ENCODE data around the gene BPI. TPM values are rescaled to one million over a fixed set of nuclear protein-coding genes. Genes with fewer than 3 reads are reported as not detected.

The BPI gene
- total RNA-seq, 1 experiment from 2014 or later, result not detected

DNA sequence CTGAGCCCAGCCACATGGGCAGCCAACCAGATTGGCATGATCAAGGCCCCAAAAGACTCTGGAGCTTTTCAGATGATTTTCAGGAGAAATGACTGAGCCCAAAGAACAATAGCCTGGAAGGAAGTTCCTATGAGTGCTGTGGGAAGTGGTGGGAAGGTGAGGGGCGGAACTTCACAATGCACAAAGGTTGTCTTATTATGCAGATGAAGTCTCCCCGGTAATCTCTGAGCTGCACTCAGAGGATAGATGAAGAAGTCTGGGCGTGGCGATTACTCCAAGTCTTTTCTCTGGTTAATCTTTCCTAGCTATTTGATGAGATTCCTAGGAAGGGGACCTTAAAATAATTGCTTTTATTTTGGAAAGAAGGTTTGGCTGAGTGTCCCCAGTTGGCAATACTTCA lies 79.2 kb downstream of the BPI start:
- Histone ChIP-seq H3K36me3 (ENCODE audit: control insufficient read depth, insufficient read depth, low read length) (no peaks in the 10 kb centered on the region), H3K9me3 (ENCODE audit: control insufficient read depth, insufficient read depth, low read depth, low read length) (no peaks in the 10 kb centered on the region), H3K4me1 (ENCODE audit: control insufficient read depth, insufficient read depth, low read length) (no peaks in the 10 kb centered on the region), H3K4me3 (ENCODE audit: low read depth in 2 of 2, low read length in 2 of 2) (no peak overlapping the region), H3K27ac (ENCODE audit: low read length) (no peak overlapping the region), H3K27me3 (ENCODE audit: control insufficient read depth, insufficient read depth, low read length) (peaks cover 6% of the 10 kb centered on the region; the same call in 1 of the 2 replicates)
- BruUV-seq (replicated peaks), result no TSS peak
- in situ Hi-C loops (cut with HindIII; ENCODE audit: low pct_unique_long_range_greater_than_20kb, low sequenced_read_pairs), result no loop called here
- TF ChIP-seq, protein P1, sequence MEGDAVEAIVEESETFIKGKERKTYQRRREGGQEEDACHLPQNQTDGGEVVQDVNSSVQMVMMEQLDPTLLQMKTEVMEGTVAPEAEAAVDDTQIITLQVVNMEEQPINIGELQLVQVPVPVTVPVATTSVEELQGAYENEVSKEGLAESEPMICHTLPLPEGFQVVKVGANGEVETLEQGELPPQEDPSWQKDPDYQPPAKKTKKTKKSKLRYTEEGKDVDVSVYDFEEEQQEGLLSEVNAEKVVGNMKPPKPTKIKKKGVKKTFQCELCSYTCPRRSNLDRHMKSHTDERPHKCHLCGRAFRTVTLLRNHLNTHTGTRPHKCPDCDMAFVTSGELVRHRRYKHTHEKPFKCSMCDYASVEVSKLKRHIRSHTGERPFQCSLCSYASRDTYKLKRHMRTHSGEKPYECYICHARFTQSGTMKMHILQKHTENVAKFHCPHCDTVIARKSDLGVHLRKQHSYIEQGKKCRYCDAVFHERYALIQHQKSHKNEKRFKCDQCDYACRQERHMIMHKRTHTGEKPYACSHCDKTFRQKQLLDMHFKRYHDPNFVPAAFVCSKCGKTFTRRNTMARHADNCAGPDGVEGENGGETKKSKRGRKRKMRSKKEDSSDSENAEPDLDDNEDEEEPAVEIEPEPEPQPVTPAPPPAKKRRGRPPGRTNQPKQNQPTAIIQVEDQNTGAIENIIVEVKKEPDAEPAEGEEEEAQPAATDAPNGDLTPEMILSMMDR (IDR thresholded peaks at IDR 0.05), result no peak
- TF ChIP-seq TCF7L2 (IDR thresholded peaks at IDR 0.05; ENCODE audit: low read depth, low read length), result no peak
- TF ChIP-seq POLR2AphosphoS5 (IDR thresholded peaks at IDR 0.05; ENCODE audit: low read depth, low read length), result no peak
- TF ChIP-seq, protein P2, sequence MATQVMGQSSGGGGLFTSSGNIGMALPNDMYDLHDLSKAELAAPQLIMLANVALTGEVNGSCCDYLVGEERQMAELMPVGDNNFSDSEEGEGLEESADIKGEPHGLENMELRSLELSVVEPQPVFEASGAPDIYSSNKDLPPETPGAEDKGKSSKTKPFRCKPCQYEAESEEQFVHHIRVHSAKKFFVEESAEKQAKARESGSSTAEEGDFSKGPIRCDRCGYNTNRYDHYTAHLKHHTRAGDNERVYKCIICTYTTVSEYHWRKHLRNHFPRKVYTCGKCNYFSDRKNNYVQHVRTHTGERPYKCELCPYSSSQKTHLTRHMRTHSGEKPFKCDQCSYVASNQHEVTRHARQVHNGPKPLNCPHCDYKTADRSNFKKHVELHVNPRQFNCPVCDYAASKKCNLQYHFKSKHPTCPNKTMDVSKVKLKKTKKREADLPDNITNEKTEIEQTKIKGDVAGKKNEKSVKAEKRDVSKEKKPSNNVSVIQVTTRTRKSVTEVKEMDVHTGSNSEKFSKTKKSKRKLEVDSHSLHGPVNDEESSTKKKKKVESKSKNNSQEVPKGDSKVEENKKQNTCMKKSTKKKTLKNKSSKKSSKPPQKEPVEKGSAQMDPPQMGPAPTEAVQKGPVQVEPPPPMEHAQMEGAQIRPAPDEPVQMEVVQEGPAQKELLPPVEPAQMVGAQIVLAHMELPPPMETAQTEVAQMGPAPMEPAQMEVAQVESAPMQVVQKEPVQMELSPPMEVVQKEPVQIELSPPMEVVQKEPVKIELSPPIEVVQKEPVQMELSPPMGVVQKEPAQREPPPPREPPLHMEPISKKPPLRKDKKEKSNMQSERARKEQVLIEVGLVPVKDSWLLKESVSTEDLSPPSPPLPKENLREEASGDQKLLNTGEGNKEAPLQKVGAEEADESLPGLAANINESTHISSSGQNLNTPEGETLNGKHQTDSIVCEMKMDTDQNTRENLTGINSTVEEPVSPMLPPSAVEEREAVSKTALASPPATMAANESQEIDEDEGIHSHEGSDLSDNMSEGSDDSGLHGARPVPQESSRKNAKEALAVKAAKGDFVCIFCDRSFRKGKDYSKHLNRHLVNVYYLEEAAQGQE (IDR thresholded peaks at IDR 0.05; ENCODE audit: insufficient read depth in 1 of 2, low read depth in 2 of 2, low read length in 1 of 2), result no peak
- no peak for TF ChIP-seq SIN3A (IDR thresholded peaks at IDR 0.05; ENCODE audit: borderline replicate concordance, insufficient read depth, low read depth, low read length)
- DNase-seq (ENCODE audit: low read depth, low spot score) (no peak), ATAC-seq (no peak)
- intact Hi-C loops (cut with micrococcal nuclease; ENCODE audit: unreplicated experiment), result no loop called here
- ChIA-PET CTCF (no interaction called here), POLR2A (no interaction called here)

DNA sequence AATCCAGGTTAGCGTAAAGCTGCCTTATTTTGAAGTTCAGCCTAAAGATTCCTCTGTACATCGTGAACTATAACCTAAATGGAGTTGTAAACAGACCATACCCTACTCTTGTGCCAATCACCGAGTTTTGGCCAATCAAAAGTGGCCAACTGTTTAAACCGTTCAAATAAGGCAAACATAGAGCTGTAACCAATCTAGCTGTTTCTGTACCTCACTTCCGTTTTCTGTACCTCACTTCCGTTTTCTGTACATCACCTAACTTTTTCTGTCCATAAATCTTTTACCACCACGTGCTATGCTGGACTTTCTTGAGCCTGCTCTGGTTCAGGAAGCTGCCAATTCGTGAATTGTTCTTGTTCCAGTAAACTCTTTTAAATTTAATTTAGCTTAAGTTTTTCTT lies 82.0 kb downstream of the BPI start:
- no TSS peak for BruUV-seq (replicated peaks)
- intact Hi-C loops (cut with micrococcal nuclease; ENCODE audit: unreplicated experiment), result no loop called here
- ATAC-seq (no peak), DNase-seq (ENCODE audit: low read depth, low spot score) (no peak)
- no peaks in the 10 kb centered on the region for H3K4me1 ChIP-seq (ENCODE audit: control insufficient read depth, insufficient read depth, low read length)
- H3K27ac ChIP-seq (ENCODE audit: low read length), result no peak overlapping the region
- no peaks in the 10 kb centered on the region for H3K36me3 ChIP-seq (ENCODE audit: control insufficient read depth, insufficient read depth, low read length)
- no peak for TF ChIP-seq POLR2AphosphoS5 (IDR thresholded peaks at IDR 0.05; ENCODE audit: low read depth, low read length)
- TF ChIP-seq, protein P1 (IDR thresholded peaks at IDR 0.05), result no peak
- no peak for TF ChIP-seq SIN3A (IDR thresholded peaks at IDR 0.05; ENCODE audit: borderline replicate concordance, insufficient read depth, low read depth, low read length)
- TF ChIP-seq, protein P2 (IDR thresholded peaks at IDR 0.05; ENCODE audit: insufficient read depth in 1 of 2, low read depth in 2 of 2, low read length in 1 of 2), result no peak
- no peak for TF ChIP-seq TCF7L2 (IDR thresholded peaks at IDR 0.05; ENCODE audit: low read depth, low read length)
- H3K9me3 ChIP-seq (ENCODE audit: control insufficient read depth, insufficient read depth, low read depth, low read length), result no peaks in the 10 kb centered on the region
- POLR2A ChIA-PET, result interaction anchor here (0.5 kb wide), 1 partner anchor 12 kb away, joined by 14 read pairs; no protein-coding TSS in a partner anchor
- H3K4me3 ChIP-seq (ENCODE audit: low read depth in 2 of 2, low read length in 2 of 2), result no peak overlapping the region
- CTCF ChIA-PET, result no interaction called here
- in situ Hi-C loops (cut with HindIII; ENCODE audit: low pct_unique_long_range_greater_than_20kb, low sequenced_read_pairs), result no loop called here
- H3K27me3 ChIP-seq (ENCODE audit: control insufficient read depth, insufficient read depth, low read length), result 0 out of 2 replicates have a peak, but pooled peaks cover 4% of the 10 kb centered on the region

Measured in Panc1 (cell line).